Measurements from ENCODE around the gene KRT2. TPM values are rescaled to one million over a fixed set of nuclear protein-coding genes. Genes with fewer than 3 reads are reported as not detected.

KRT2 gene
- total and polyA plus RNA-seq, 9 of the 15 experiments (the other 6 are each of a cell fraction or from before 2014, with no cell fraction given) = 0.03 to 0.69 (median 0.07) TPM; not detected in 2

- TF ChIP-seq ARID3A (IDR thresholded peaks at IDR 0.05; ENCODE audit: borderline replicate concordance, low read depth, low read length) (peak; percentile 20; the same call in 1 of the 2 replicates), FOSL1 (tag; conservative IDR thresholded peaks at IDR 0.05) (peak; percentile 85), EP300 (IDR thresholded peaks at IDR 0.05; ENCODE audit: low read length) (peak; percentile 100), CHD4 (IDR thresholded peaks at IDR 0.05; ENCODE audit: insufficient read depth, insufficient replicate concordance, low read depth, low read length, poor library complexity, severe bottlenecking) (no peak), COPS2 (conservative IDR thresholded peaks at IDR 0.05) (no peak), RB1 (IDR thresholded peaks at IDR 0.05; ENCODE audit: low read depth) (peak; percentile 56), E2F6 (IDR thresholded peaks at IDR 0.05; ENCODE audit: borderline replicate concordance in 1 of 2, extremely low read depth in 1 of 2, insufficient read depth in 1 of 2, insufficient read length in 1 of 2, low read depth in 1 of 2, low read length in 1 of 2, poor library complexity in 1 of 2, severe bottlenecking in 1 of 2) (peak in 1 of 2 experiments; percentile 64), GATAD2B (IDR thresholded peaks at IDR 0.05; ENCODE audit: borderline replicate concordance) (peak; percentile 54; the same call in 1 of the 2 replicates), NFATC3 (IDR thresholded peaks at IDR 0.05) (no peak), ZSCAN29 (IDR thresholded peaks at IDR 0.05) (no peak), ZZZ3 (IDR thresholded peaks at IDR 0.05) (no peak), ZNF398 (CRISPR knock-in tag; IDR thresholded peaks at IDR 0.05) (no peak), PKNOX1 (IDR thresholded peaks at IDR 0.05) (peak; percentile 88), MCM7 (IDR thresholded peaks at IDR 0.05) (no peak), SNAPC5 (CRISPR knock-in tag; IDR thresholded peaks at IDR 0.05) (no peak), DLX4 (CRISPR knock-in tag; IDR thresholded peaks at IDR 0.05) (no peak)
Measured at GRCh38 chr12:52662093-52662917, 10.3 kb upstream of the KRT2 start (continued).

Measured in K562 (cell line).